CD4-positive, alpha-beta T cell treated with Interleukin-6 at 100 ng/mL for 8 hours (primary cell): ENCODE data around the gene PRKAR2B.
A peak's percentile ranks its signal among the peaks of the same experiment; 100 is the strongest.

Experiments
- DNase-seq: peaks from one replicate; pipeline ENCODE4 v3.0.0-alpha.2; 2020; ENCODE audit warnings: mixed read lengths, low spot score

The PRKAR2B gene

GRCh38 chr7:107158028-107158427 lies 113.5 kb downstream of the PRKAR2B start:
- DNase-seq, result no peak

- no peak for DNase-seq
These were observed 115.9 kb downstream of the PRKAR2B start for GRCh38 chr7:107160389-107160788.

GRCh38 chr7:107161415-107161814 lies 116.9 kb downstream of the PRKAR2B start:
- no peak for DNase-seq

GRCh38 chr7:107162475-107162874 lies 118.0 kb downstream of the PRKAR2B start:
- DNase-seq, result no peak

- no peak for DNase-seq
These were observed 119.6 kb downstream of the PRKAR2B start for GRCh38 chr7:107164092-107164491.

GRCh38 chr7:107165341-107165740 lies 120.8 kb downstream of the PRKAR2B start:
- DNase-seq, result no peak

GRCh38 chr7:107166736-107167426 lies 122.4 kb downstream of the PRKAR2B start:
- DNase-seq, result no peak

GRCh38 chr7:107167483-107168232 lies 123.2 kb downstream of the PRKAR2B start:
- peak; percentile 39 for DNase-seq

GRCh38 chr7:107168233-107169119 lies 124.0 kb downstream of the PRKAR2B start, which contains the start of gene HBP1:
TSS of gene HBP1 (plus strand) at chr7:107169003. CDS start at chr7:107179894, 10,891 bp downstream.
- peak; percentile 99 for DNase-seq

- peak; percentile 77 for DNase-seq
These were observed 124.9 kb downstream of the PRKAR2B start for GRCh38 chr7:107169120-107170050.

- no peak for DNase-seq
These were observed 125.8 kb downstream of the PRKAR2B start for GRCh38 chr7:107170051-107170915.

GRCh38 chr7:107171496-107171895 lies 127.0 kb downstream of the PRKAR2B start:
- DNase-seq, result no peak

- no peak for DNase-seq
These were observed 127.9 kb downstream of the PRKAR2B start for GRCh38 chr7:107172276-107173032.

GRCh38 chr7:107173191-107173590 lies 128.7 kb downstream of the PRKAR2B start:
- no peak for DNase-seq

GRCh38 chr7:107173691-107174406 lies 129.3 kb downstream of the PRKAR2B start:
- no peak for DNase-seq

GRCh38 chr7:107179326-107180164 lies 135.0 kb downstream of the PRKAR2B start:
- DNase-seq, result no peak

- peak; percentile 29 for DNase-seq
These were observed 135.9 kb downstream of the PRKAR2B start for GRCh38 chr7:107180378-107180777.

- no peak for DNase-seq
These were observed 136.7 kb downstream of the PRKAR2B start for GRCh38 chr7:107181172-107181571.
